A549 (cell line): ENCODE results near the gene FAM240A.

Source experiments
- CBX8 ChIP-seq: fragments of 200-600 bp; sonication (generic); IDR thresholded peaks from 2 replicates; pipeline ENCODE4 v1.6.1; 2016
- CHD4 ChIP-seq: fragments of 200-600 bp; sonication (generic); IDR thresholded peaks from 2 replicates; pipeline ENCODE4 v1.6.1; 2016; ENCODE audit warnings: antibody characterized with exemption, mild to moderate bottlenecking, borderline replicate concordance
- EP300 ChIP-seq, 2 experiments: fragments of >200 bp; sonication (Bioruptor Twin); formaldehyde crosslinking; IDR thresholded peaks; 2 replicates in 1 of 2; 3 replicates in 1 of 2; pipeline ENCODE4 v1.6.1; 2016 to 2017
- ESRRA ChIP-seq: fragments of 150-350 bp; IDR thresholded peaks from 2 replicates; pipeline ENCODE4 v1.6.1; 2014; ENCODE audit warnings: mild to moderate bottlenecking, low read length, borderline replicate concordance
- HDAC2 ChIP-seq: fragments of 200-600 bp; sonication (generic); IDR thresholded peaks from 2 replicates; pipeline ENCODE4 v1.6.1; 2016
- JUN ChIP-seq, 2 experiments: fragments of >200 bp; sonication (Bioruptor Twin); formaldehyde crosslinking; IDR thresholded peaks; 2 replicates in 1 of 2; 3 replicates in 1 of 2; pipeline ENCODE4 v1.6.1; 2016 to 2017
- POLR2A ChIP-seq: IDR thresholded peaks from 2 replicates; pipeline ENCODE4 v1.6.1; 2012; ENCODE audit warnings: mild to moderate bottlenecking, low read length
- POLR2AphosphoS2 ChIP-seq: conservative IDR thresholded peaks from 2 replicates; pipeline ENCODE4 v1.6.1; 2012; ENCODE audit warnings: low read length, improper control_type of control experiment, inconsistent platforms
- RAD21 ChIP-seq, 2 experiments: fragments of >200 bp in 1 of 2; sonication (Bioruptor Twin) in 1 of 2; formaldehyde crosslinking in 1 of 2; IDR thresholded peaks in 1 of 2; conservative IDR thresholded peaks in 1 of 2; 2 replicates in 1 of 2; 3 replicates in 1 of 2; pipeline ENCODE4 v1.6.1; 2012 to 2018; ENCODE audit warnings: inconsistent platforms in 1 of 2
- RFX5 ChIP-seq: fragments of 450-650 bp; IDR thresholded peaks from 2 replicates; pipeline ENCODE4 v1.7.1; 2014; ENCODE audit warnings: antibody characterized with exemption, mild to moderate bottlenecking, moderate library complexity
- TF ChIP-seq, protein P1 (sequence below): fragments of >200 bp; sonication (Bioruptor Twin); formaldehyde crosslinking; IDR thresholded peaks from 3 replicates; pipeline ENCODE4 v1.5.1; 2016
- TF ChIP-seq, protein P2 (sequence below): fragments of 150-350 bp; IDR thresholded peaks from 2 replicates; pipeline ENCODE4 v1.6.1; 2014; ENCODE audit warnings: low read depth, mild to moderate bottlenecking, low read length
- TF ChIP-seq, protein P3 (sequence below): IDR thresholded peaks from 2 replicates; pipeline ENCODE4 v1.6.1; 2012

DNA sequence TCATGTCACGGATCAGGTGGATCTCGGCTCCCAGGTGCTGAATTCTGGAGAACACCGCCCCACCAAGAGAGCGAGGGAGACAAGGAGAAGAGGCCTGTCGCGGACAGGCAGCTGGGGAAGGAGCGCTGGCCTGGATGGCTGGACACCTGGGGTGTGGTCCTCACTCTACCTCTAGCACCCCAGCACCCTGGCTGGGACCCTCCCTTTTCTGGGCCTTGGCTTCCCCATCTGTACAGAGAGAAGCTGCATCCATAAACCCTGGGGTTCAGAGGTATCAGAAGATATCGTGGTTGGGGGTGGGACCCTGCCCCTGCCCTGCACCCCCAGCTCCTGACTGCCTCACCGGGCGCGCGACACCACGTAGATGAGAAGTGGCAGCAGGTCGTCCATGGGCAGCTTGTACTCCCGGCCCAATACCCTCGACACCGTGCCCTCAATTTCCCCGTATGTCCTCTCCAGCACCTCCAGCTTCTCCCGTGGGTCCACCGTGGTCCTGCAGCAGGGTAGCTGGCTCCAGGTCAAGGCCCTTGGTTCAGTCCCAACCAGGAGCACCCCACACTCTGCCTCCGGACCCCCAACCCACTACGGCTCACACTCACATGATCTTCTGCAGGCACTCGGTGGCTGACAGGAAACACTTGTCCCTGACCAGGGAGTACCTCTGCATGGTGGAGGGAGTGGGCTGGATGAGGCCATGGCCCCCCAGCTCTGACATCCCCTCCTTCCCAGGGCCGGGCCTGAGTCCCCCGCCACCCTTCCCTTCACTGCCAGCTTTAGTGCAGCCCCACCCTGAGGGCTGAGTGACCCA, 59.4 kb downstream of the FAM240A start:
- TF ChIP-seq, protein P1, sequence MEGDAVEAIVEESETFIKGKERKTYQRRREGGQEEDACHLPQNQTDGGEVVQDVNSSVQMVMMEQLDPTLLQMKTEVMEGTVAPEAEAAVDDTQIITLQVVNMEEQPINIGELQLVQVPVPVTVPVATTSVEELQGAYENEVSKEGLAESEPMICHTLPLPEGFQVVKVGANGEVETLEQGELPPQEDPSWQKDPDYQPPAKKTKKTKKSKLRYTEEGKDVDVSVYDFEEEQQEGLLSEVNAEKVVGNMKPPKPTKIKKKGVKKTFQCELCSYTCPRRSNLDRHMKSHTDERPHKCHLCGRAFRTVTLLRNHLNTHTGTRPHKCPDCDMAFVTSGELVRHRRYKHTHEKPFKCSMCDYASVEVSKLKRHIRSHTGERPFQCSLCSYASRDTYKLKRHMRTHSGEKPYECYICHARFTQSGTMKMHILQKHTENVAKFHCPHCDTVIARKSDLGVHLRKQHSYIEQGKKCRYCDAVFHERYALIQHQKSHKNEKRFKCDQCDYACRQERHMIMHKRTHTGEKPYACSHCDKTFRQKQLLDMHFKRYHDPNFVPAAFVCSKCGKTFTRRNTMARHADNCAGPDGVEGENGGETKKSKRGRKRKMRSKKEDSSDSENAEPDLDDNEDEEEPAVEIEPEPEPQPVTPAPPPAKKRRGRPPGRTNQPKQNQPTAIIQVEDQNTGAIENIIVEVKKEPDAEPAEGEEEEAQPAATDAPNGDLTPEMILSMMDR: no peak
- TF ChIP-seq EP300 (IDR thresholded peaks at IDR 0.05) (no peak), RFX5 (no peak), POLR2A (no peak), CHD4 (no peak), HDAC2 (no peak), ESRRA (no peak), JUN (IDR thresholded peaks at IDR 0.05) (no peak), CBX8 (no peak), RAD21 (conservative IDR thresholded peaks at IDR 0.05 in 1 of 2, IDR thresholded peaks at IDR 0.05 in 1 of 2) (no peak), POLR2AphosphoS2 (no peak)
- TF ChIP-seq, protein P2, sequence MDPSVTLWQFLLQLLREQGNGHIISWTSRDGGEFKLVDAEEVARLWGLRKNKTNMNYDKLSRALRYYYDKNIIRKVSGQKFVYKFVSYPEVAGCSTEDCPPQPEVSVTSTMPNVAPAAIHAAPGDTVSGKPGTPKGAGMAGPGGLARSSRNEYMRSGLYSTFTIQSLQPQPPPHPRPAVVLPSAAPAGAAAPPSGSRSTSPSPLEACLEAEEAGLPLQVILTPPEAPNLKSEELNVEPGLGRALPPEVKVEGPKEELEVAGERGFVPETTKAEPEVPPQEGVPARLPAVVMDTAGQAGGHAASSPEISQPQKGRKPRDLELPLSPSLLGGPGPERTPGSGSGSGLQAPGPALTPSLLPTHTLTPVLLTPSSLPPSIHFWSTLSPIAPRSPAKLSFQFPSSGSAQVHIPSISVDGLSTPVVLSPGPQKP: no peak
- TF ChIP-seq, protein P3, sequence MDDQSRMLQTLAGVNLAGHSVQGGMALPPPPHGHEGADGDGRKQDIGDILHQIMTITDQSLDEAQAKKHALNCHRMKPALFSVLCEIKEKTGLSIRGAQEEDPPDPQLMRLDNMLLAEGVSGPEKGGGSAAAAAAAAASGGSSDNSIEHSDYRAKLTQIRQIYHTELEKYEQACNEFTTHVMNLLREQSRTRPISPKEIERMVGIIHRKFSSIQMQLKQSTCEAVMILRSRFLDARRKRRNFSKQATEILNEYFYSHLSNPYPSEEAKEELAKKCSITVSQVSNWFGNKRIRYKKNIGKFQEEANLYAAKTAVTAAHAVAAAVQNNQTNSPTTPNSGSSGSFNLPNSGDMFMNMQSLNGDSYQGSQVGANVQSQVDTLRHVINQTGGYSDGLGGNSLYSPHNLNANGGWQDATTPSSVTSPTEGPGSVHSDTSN: no peak
